Activated CD8-positive, alpha-beta memory T cell treated with anti-CD3 and anti-CD28 coated beads, Interleukin-2, amount 50 U/mL, for 48 hours (primary cell): ENCODE measurements around the gene RTP3.
"Not testable (repeated sequence)": the region's sequence is repeated elsewhere in the genome, so short reads cannot be mapped to it uniquely, and the experiment has no call there.

ENCODE experiments used
- DNase-seq: peaks from one replicate; pipeline ENCODE4 v3.0.0-alpha.2; 2020

The RTP3 gene

GRCh38 chr3:46491089-46492070 lies 6.4 kb upstream of the RTP3 start:
- no peak for DNase-seq

DNA sequence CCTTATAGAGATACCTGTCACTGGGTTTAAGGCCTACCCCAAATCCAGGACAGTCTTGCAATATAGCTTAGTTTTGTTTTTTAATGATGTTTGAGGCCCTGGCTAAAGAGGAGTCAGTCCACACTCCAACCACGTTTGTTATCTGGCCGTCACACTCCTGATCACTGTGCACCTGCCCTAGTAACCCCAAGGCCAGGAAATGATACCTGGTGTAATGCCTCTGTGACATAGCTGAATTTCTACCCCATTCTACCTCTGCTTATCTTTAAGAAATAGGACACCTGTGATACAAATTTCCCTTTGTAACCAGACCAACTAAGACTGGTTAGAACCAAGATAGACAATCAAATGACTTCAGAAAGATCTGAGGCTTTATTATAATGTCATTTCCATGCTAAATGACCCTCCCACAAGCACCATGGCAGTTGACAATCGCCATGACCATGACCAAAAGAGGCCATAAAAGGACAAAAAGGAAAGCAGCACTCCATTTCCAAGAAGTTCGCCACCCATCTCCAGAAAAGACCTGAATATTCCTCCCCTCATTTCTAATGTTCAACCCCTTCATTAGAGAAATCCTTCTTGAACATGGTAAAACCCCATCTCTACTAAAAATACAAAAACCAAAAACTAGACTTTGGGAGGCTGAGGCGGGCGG lies 4.8 kb upstream of the RTP3 start:
- no peak for DNase-seq

DNA sequence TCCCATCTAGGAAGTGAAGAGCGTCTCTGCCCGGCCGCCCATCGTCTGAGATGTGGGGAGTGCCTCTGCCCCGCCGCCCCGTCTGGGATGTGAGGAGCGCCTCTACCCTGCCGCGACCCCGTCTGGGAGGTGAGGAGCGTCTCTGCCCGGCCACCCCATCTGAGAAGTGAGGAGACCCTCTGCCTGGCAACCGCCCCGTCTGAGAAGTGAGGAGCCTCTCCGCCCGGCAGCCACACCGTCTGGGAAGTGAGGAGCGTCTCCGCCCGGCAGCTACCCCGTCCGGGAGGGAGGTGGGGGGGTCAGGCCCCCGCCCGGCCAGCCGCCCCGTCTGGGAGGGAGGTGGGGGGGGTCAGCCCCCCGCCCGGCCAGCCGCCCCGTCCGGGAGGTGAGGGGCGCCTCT lies 3.3 kb upstream of the RTP3 start:
- DNase-seq: not testable (repeated sequence)

GRCh38 chr3:46495901-46496456 lies 1.8 kb upstream of the RTP3 start:
- DNase-seq: no peak

DNA sequence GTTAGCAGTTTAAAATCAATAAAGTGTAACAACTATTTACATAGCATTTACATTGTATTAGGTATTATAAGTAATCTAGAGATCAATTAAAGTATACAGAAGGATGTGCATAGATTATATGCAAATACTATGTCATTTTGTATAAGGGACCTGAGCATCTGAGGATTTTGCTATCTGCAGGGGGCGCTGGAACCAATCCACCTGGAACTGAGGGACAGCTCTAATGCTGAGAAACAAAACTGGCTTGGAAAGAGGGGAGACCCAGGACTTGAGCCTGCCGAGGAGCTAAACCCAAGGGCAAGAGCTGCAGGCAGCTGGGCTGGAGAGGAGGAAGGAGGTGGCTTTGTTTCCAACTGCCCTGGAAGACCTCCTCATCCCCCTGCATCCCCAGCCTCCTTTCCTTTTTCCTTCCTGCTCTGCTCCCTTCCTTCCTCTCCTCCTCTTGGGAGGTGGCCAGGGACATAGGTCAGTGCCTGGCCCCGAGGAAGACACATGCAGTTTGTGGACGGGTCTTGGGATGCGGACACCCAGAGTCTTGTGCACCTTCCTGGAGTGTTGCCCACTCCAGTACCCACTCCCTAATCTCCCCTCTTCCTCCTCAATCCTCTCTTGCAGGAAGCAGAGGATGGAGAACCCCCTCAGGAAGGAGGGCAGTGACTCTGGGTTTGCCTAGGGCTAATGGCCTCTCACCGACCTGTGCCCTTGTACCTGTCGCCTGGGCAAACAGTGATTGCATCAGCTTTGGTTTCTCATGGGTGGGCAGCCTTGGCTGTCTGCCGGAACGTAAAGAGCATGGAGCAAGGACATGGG lies 825 bp upstream of the RTP3 start:
- DNase-seq: no peak

GRCh38 chr3:46498916-46499519 lies 1.2 kb downstream of the RTP3 start:
- no peak for DNase-seq

DNA sequence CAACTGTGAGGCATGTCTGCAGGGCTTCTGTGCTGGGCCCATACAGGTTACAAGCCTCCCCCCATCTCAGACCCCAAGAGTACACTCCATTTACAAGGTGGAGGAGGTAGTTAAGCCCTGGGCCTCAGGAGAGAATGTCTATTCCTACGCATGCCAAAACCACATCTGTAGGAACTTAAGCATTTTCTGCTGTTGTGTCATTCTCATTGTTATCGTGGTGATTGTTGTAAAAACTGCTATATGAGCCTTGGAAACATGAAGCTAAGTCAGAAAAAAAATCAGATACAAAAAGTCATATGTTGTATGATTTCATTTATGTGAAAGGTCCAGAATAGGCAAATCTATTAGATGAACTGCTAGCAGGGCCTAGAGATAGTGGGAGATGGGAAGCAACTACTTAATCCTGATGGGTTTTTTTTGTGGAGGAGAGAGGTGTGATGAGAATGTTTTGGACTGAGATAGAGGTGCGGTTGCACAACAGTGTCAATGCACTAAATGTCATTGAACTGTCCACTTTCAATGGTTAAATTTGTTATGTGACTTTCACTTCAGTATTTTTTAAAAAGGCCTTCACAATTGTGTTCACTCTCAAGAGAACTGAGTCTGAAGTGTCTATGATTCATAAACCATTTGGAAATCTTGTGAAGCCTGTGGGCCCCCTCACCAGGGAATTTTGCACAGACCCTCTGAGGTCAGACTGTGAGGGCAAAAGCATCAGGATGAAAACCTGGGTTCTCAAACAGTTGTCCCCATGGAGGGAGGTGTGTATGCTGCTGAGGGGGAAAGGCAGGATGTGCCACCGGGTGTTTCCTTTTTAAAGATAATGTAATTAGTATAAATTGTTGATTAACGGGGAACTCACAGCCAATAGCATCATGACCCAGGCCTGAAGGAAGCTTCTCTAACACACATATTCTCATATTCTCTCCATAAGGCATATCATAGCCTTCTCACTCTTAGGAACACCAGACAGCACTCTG lies 3.2 kb downstream of the RTP3 start:
- no peak for DNase-seq

DNA sequence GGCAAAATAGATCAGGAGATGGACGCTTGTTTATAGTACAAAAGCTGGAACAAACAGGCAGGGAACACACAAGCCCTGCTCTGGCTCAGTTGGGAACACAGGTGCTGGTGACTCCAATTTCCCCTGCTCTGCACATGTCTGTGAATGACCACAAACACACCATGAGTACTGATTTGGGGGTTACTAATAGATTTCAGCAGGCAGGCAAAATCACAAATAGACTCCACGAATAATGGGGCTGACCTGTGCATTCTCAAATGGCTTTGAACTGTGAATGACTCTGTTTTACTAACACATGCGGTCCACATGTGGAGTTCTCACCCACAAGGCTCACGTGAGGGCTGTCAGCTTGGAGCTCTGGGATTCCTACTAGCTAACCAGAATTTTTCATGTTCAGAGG lies 3.9 kb downstream of the RTP3 start:
- DNase-seq: no peak

DNA sequence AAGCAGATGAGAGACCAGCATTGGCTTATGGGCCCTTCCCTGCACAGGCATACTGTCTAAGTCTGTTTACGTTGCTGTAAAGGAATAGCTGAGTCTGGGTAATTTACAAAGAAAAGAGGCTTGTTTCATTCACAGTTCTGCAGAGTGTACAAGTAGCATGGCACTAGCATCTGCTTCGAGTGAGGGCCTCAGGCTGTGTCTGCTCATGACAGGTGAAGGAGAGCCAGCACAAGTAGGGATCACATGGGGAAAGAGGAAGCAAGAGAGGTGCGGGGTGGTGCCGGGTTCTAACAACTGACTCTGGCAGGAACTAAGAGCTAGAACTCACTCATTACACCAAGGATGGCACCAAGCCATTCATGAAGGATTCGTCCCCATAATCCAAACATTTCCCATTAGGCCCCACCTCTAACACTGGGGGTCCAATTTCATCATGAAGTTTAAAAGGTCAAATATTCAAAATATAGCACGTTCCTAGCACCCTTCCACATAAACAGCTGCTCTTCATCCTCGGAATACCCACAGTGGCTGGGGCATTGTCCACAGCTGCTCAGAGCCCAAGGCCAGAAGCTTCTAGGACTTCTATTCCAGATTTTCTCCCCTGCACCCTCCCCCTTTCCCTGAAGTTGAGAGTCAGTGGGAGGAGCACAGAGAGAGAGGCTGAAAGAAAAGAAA lies 5.6 kb downstream of the RTP3 start:
- no peak for DNase-seq

DNA sequence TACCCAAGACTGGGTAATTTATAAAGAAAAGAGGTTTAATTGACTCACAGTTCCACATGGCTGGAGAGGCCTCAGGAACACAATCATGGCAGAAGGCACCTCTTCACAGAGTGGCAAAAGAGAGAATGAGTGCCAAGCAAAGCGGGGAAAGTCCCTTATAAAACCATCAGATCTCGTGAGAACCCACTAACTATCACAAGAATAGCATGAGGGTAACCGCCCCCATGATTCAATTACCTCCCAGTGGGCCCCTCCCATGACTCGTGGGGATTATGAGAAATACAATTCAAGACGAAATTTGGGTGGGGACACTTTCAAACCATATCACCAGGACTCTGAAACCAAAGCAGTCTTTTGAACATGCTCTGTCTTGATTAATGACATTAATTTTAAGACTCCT lies 7.0 kb downstream of the RTP3 start:
- no peak for DNase-seq

DNA sequence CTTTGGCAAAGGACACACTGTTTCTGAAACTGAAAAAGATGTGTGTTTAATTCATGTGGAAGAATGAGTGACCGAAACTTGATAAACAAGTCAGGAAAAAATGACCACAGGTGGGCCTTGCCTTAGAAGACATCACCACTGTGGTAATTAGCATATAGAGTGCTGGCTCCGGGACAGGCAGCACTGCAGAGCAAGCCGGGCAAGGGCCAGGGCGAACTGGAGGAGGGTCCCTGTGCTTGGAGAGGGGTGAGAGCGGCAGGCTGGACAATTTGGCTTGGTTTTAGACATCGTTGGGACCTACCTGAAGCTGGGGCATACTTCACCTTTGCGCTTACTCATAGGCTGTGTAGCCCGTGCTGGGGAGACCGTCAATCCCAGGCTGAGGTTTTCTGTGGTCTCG lies 8.2 kb downstream of the RTP3 start:
- DNase-seq: no peak

DNA sequence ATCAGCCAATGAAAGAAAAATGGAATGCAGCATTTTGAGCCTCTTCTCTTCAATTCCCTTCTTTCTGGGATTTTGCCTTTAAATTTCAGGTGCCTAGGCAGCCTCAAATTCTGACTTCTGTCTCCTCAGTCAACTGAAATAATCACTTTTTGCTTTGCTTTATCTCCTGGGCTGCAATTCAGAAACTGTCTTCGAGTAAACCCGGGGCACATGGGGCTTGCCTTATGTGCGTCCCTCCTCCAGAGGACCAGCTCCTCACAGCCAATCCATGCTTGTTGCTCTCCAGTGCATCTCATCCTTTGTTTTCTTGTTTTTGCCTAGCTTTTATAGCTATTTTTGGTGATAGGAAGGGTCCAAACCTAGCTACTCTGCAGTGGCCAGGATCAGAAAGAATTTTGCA lies 8.8 kb downstream of the RTP3 start:
- DNase-seq: no peak

- DNase-seq: no peak
Measured at GRCh38 chr3:46508850-46509591, 11.2 kb downstream of the RTP3 start.

- no peak for DNase-seq
Measured at GRCh38 chr3:46509661-46510187, 11.9 kb downstream of the RTP3 start.

DNA sequence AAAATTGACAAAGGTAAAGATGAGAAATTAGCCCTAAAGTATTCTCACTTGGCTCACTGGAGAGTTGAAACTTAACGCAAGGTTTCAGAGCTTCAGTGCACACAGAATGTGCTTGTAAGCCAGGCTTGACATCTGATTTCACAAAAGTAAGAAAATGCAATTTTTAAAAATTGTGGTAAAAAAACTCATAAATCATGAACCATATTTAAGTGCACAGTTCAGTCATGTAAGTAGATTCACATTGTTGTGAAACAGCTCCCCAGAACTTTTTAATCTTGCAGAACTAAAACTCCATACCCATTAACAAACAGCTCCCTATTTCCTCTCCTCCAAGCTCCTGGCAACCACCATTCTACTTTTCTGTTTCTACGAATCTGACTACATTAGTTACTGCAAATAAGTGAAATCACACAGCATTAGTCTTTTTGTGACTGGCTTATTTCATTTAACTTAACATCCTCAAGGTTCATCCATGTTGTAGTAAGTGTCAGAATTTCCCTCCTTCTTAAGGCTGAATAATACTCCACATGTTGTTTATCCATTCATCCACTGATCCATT lies 14.5 kb downstream of the RTP3 start:
- DNase-seq: no peak

DNA sequence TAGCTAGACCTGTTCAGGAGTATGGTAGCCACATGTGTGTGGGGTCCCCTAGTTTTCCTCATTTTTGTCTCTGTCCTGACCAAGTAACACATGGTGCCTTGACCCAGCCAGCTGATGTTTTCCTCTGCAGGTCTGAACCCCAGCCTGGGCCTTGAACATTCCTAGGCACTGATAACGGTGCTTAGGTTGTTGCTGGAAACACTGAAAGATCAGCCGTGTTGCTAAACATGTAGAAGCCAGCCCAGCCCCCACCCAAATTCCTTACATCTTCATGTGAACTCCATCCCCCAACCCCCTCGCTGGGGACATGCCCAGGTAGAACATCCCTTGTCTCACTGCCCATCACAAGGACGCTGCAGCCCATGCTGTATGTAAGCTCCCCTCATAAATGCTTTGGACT lies 18.7 kb downstream of the RTP3 start:
- no peak for DNase-seq

- DNase-seq: no peak
Measured at GRCh38 chr3:46517016-46517783, 19.4 kb downstream of the RTP3 start.

GRCh38 chr3:46517784-46518181 lies 20.0 kb downstream of the RTP3 start:
- DNase-seq: no peak

DNA sequence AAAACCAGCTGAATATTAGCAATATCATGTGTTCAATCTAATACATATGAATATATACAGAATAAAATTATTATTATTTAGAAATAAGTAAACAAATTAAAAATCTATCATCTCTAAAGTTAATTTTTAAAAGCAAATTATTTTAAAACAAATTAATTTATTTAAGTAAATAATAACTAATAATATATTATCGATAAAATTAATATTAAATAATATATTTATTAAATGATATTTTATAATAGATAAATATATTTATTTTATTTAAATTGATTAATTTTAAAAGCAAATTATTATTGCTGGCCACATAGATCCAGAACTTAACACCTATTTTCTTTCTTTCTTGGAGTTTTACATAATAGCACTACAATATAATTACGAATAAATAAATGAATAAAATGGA lies 22.2 kb downstream of the RTP3 start:
- DNase-seq: no peak
